Measurements from ENCODE around the gene CYTH2. TPM values are rescaled to one million over a fixed set of nuclear protein-coding genes. Genes with fewer than 3 reads are reported as not detected.
"Not testable (repeated sequence)": the region's sequence is repeated elsewhere in the genome, so short reads cannot be mapped to it uniquely, and the experiment has no call there.

The CYTH2 gene
- total RNA-seq, 2 experiments from 2014 or later, result 31.5 to 33.6 TPM

DNA sequence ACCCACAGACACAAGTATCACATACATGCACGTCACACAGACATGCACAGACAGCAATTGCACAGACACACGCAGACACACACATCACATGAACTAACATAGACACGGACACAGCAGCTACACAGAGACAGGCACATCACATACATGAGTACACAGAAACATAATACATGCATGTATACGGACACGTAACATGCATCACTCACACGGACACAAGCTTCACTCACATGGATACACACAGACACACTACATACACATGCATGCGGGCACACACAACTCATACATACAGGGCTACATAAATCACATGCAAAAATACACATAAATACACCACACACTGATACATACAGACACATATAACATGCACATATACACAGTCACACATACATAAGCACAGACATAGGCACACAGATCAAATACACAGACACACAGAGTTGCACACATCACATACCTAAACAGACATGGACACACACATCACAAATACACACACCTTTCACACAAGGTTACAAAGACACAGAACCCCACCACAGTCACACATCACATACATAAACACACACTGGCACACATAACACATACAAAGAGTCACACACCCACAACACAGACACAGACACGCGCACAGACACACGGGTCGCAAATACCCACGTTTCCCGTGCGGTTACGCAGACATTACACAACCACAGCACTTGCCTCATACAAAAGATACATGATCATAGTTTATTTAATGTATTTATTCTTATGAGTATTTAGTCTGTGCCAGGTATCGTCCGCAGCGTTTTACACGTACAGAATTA is 43.5 kb downstream of the CYTH2 start:
- DNase-seq, result no peak
- H3K36me3 Mint-ChIP-seq, result no peaks in the 10 kb centered on the region
- no peaks in the 10 kb centered on the region for H3K27me3 Mint-ChIP-seq
- H3K27ac Mint-ChIP-seq, result no peak overlapping the region
- intact Hi-C loops (cut with micrococcal nuclease), result loop anchor here (2.0 to 5.0 kb wide), 2 partner anchors 44 to 180 kb away; partner anchors contain the start of gene CYTH2
- POLR2A ChIA-PET, result interaction anchor here (2.1 kb wide), 1 partner anchor 106 kb away, joined by 5 read pairs; the partner anchor contains the start of genes RPL18 and SPHK2
- no peak overlapping the region for H3K4me3 Mint-ChIP-seq
- no peaks in the 10 kb centered on the region for H3K9me3 Mint-ChIP-seq
- CTCF ChIA-PET, result interaction anchor here (0.6 to 3.0 kb wide), 7 partner anchors 10 to 121 kb away, joined by 3 to 16 read pairs (median 3); no protein-coding TSS in a partner anchor
- peaks cover 14% of the 10 kb centered on the region for H3K4me1 Mint-ChIP-seq (ENCODE audit: low read depth)

- peaks cover 14% of the 10 kb centered on the region for H3K4me1 Mint-ChIP-seq (ENCODE audit: low read depth)
- H3K36me3 Mint-ChIP-seq, result no peaks in the 10 kb centered on the region
- intact Hi-C loops (cut with micrococcal nuclease), result loop anchor here (2.0 to 5.0 kb wide), 2 partner anchors 45 to 181 kb away; partner anchors contain the start of gene CYTH2
- ChIA-PET POLR2A (interaction anchor here (2.1 kb wide), 1 partner anchor 106 kb away, joined by 5 read pairs; the partner anchor contains the start of genes RPL18 and SPHK2), CTCF (interaction anchor here (0.9 to 3.0 kb wide), 5 partner anchors 22 to 95 kb away, joined by 3 to 16 read pairs (median 13); no protein-coding TSS in a partner anchor)
- H3K9me3 Mint-ChIP-seq, result no peaks in the 10 kb centered on the region
- H3K4me3 Mint-ChIP-seq, result no peak overlapping the region
- peak overlapping the region; percentile 58 for H3K27ac Mint-ChIP-seq
- no peaks in the 10 kb centered on the region for H3K27me3 Mint-ChIP-seq
- peak; percentile 85 for DNase-seq
These were observed 44.3 kb downstream of the CYTH2 start for GRCh38 chr19:48513289-48514122.

- POLR2A ChIA-PET, result interaction anchor here (2.1 kb wide), 1 partner anchor 105 kb away, joined by 5 read pairs; the partner anchor contains the start of genes RPL18 and SPHK2
- H3K4me3 Mint-ChIP-seq, result no peak overlapping the region
- no peak overlapping the region for H3K27ac Mint-ChIP-seq
These were observed 44.9 kb downstream of the CYTH2 start for GRCh38 chr19:48514123-48514458.

DNA sequence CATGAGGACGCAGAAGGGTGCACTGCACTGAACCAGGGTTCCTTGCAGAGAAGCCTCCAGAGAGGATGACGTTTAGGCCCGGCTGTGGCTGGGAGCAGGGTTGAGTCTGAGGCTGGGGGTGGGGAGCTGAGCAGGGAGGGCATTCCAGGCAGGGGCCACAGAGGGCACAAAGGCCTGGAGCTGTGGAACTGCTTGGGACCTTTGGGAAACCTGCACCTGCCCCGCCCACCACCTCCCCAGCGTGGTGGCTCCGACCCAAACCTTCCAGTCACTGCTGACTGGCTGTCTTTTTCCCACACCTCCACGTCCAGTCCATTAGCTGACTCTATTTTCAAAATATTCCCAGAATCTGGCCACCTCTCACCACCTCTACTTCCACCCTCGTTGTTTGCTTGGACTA is 47.4 kb downstream of the CYTH2 start:
- intact Hi-C loops (cut with micrococcal nuclease), result no loop called here
- no peaks in the 10 kb centered on the region for H3K36me3 Mint-ChIP-seq
- H3K27ac Mint-ChIP-seq, result no peak overlapping the region
- ChIA-PET CTCF (interaction anchor here (0.7 to 1.8 kb wide), 2 partner anchors 73 to 959 kb away, joined by 3 to 8 read pairs; no protein-coding TSS in a partner anchor), POLR2A (no interaction called here)
- no peak overlapping the region for H3K4me3 Mint-ChIP-seq
- H3K4me1 Mint-ChIP-seq (ENCODE audit: low read depth), result peaks cover 6% of the 10 kb centered on the region
- no peaks in the 10 kb centered on the region for H3K9me3 Mint-ChIP-seq
- no peaks in the 10 kb centered on the region for H3K27me3 Mint-ChIP-seq
- no peak for DNase-seq

More at GRCh38 chr19:48514123-48514458, 44.9 kb downstream of the CYTH2 start:
- Mint-ChIP-seq H3K27me3 (no peaks in the 10 kb centered on the region), H3K4me1 (ENCODE audit: low read depth) (peaks cover 14% of the 10 kb centered on the region), H3K9me3 (no peaks in the 10 kb centered on the region), H3K36me3 (no peaks in the 10 kb centered on the region)
- intact Hi-C loops (cut with micrococcal nuclease), result loop anchor here (5.0 kb wide), 1 partner anchor 182 kb away; no protein-coding TSS in a partner anchor
- CTCF ChIA-PET, result interaction anchor here (0.6 to 3.0 kb wide), 6 partner anchors 23 to 123 kb away, joined by 3 to 16 read pairs (median 8); partner anchors contain the start of gene KDELR1
- DNase-seq, result no peak

DNA sequence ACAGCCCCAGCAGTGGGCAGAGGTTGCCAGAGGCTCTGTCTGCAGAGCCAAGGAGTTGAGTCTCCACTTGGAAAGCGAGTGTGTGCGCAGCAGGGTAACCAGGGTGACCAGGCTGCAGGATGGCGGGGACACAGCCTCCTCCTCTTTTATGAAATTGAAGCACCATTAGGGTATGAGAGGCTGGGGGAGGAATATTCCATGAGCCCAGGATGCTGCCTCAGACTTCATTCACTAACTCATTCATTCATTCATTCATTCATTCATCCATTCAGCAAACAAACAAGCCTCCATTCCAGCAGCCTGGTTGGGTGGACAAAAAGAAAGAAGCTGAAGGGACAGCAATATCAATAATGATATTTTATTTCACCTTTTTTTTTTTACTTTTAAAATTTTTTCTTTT is 49.0 kb downstream of the CYTH2 start:
- Mint-ChIP-seq H3K4me1 (ENCODE audit: low read depth) (peaks cover 6% of the 10 kb centered on the region), H3K4me3 (no peak overlapping the region), H3K9me3 (no peaks in the 10 kb centered on the region), H3K27ac (no peak overlapping the region), H3K27me3 (no peaks in the 10 kb centered on the region), H3K36me3 (no peaks in the 10 kb centered on the region)
- intact Hi-C loops (cut with micrococcal nuclease), result no loop called here
- DNase-seq, result no peak
- POLR2A ChIA-PET, result no interaction called here
- CTCF ChIA-PET, result no interaction called here

- H3K9me3 Mint-ChIP-seq; H3K4me1 Mint-ChIP-seq (ENCODE audit: low read depth); intact Hi-C loops (cut with micrococcal nuclease); H3K27ac Mint-ChIP-seq; H3K27me3 Mint-ChIP-seq; H3K4me3 Mint-ChIP-seq; H3K36me3 Mint-ChIP-seq; DNase-seq: not testable (repeated sequence)
- POLR2A ChIA-PET, result interaction anchor here (0.7 kb wide), 1 partner anchor 10 kb away, joined by 4 read pairs; no protein-coding TSS in a partner anchor
- CTCF ChIA-PET, result interaction anchor here (1.0 to 1.6 kb wide), 3 partner anchors 13 to 69 kb away, joined by 3 to 4 read pairs (median 3); no protein-coding TSS in a partner anchor
These were observed 50.3 kb downstream of the CYTH2 start for GRCh38 chr19:48519426-48519825.

DNA sequence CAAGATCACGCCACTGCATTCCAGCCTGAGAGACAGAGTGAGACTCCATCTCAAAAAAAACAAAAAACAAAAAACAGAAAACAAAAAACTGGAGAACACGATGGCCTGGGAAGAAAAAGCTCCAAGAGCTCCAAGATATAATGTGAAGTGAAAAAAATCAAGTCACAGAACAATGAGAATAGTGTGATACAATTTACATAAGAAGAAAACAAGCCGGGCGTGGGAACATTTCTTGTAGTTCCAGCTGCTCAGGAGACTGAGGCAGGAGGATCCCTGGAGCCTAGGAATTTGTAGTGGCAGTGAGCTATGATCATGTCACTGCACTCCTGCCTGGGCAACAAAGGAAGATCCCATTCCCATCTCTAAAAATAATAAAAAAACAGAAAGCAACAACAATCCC is 51.0 kb downstream of the CYTH2 start:
- Mint-ChIP-seq H3K27ac (no peak overlapping the region), H3K9me3 (peaks cover 11% of the 10 kb centered on the region), H3K27me3 (peaks cover 3% of the 10 kb centered on the region), H3K4me3 (no peak overlapping the region), H3K36me3 (peaks cover 4% of the 10 kb centered on the region), H3K4me1 (ENCODE audit: low read depth) (no peaks in the 10 kb centered on the region)
- ChIA-PET POLR2A (no interaction called here), CTCF (interaction anchor here (1.0 to 1.6 kb wide), 3 partner anchors 14 to 69 kb away, joined by 3 to 4 read pairs (median 3); no protein-coding TSS in a partner anchor)
- intact Hi-C loops (cut with micrococcal nuclease), result no loop called here
- DNase-seq, result no peak

DNA sequence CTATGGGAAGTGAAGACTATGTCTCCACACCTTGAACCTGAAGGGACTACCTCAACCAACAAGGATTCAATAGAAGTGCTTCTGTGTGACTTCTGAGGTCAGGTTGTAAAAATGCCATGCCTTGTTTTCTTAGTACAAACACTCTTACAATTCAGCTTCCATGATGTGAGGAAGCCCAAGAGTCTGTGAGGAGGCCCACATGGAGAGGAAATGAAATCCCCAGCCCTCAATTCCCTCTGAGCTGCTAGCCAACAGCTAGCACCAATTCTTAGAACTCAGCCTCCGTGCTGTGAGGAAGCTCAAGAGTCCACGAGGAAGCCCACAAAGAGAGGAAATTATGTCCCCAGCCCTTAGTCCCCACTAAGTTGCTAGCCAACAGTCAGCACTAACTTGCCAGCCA is 55.1 kb downstream of the CYTH2 start:
- no peak for DNase-seq
- H3K36me3 Mint-ChIP-seq, result peaks cover 8% of the 10 kb centered on the region
- POLR2A ChIA-PET, result no interaction called here
- H3K27me3 Mint-ChIP-seq, result peaks cover 5% of the 10 kb centered on the region
- H3K4me3 Mint-ChIP-seq, result no peak overlapping the region
- no peak overlapping the region for H3K27ac Mint-ChIP-seq
- peaks cover 38% of the 10 kb centered on the region for H3K9me3 Mint-ChIP-seq
- no peaks in the 10 kb centered on the region for H3K4me1 Mint-ChIP-seq (ENCODE audit: low read depth)
- CTCF ChIA-PET, result interaction anchor here (1.0 kb wide), 1 partner anchor 18 kb away, joined by 3 read pairs; no protein-coding TSS in a partner anchor
- intact Hi-C loops (cut with micrococcal nuclease), result no loop called here

DNA sequence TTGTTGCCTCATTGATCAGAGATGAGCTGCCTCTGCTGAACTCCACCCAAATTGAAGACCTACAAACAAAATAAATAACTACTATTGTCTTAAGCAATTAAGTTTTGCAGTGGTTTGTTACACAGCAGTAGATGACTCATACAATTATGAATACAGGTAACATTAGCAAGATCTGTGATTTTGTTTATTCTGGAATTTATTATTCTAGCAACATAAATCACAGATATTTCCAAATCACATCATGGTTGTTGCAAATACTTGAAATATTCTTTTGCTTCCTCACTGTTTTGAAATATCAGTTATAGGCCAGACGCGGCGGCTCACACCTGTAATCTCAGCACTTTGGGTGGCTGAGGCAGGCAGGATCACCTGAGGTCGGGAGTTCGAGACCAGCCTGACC is 55.6 kb downstream of the CYTH2 start:
- Mint-ChIP-seq H3K27me3 (peaks cover 5% of the 10 kb centered on the region), H3K27ac (no peak overlapping the region), H3K36me3 (peaks cover 8% of the 10 kb centered on the region), H3K4me3 (no peak overlapping the region), H3K9me3 (peaks cover 40% of the 10 kb centered on the region), H3K4me1 (ENCODE audit: low read depth) (no peaks in the 10 kb centered on the region)
- DNase-seq, result no peak
- POLR2A ChIA-PET, result no interaction called here
- intact Hi-C loops (cut with micrococcal nuclease), result no loop called here
- CTCF ChIA-PET, result interaction anchor here (1.0 kb wide), 1 partner anchor 19 kb away, joined by 3 read pairs; no protein-coding TSS in a partner anchor

GRCh38 chr19:48529156-48529555 is 60.0 kb downstream of the CYTH2 start:
- intact Hi-C loops (cut with micrococcal nuclease), result no loop called here
- peaks cover 6% of the 10 kb centered on the region for H3K27me3 Mint-ChIP-seq
- ChIA-PET CTCF (interaction anchor here (0.6 to 2.4 kb wide), 2 partner anchors 55 to 735 kb away, joined by 4 to 9 read pairs; no protein-coding TSS in a partner anchor), POLR2A (no interaction called here)
- DNase-seq, result no peak
- H3K4me3 Mint-ChIP-seq, result no peak overlapping the region
- H3K9me3 Mint-ChIP-seq, result peaks cover 37% of the 10 kb centered on the region
- H3K4me1 Mint-ChIP-seq (ENCODE audit: low read depth), result no peaks in the 10 kb centered on the region
- peaks cover 8% of the 10 kb centered on the region for H3K36me3 Mint-ChIP-seq
- H3K27ac Mint-ChIP-seq, result no peak overlapping the region

DNA sequence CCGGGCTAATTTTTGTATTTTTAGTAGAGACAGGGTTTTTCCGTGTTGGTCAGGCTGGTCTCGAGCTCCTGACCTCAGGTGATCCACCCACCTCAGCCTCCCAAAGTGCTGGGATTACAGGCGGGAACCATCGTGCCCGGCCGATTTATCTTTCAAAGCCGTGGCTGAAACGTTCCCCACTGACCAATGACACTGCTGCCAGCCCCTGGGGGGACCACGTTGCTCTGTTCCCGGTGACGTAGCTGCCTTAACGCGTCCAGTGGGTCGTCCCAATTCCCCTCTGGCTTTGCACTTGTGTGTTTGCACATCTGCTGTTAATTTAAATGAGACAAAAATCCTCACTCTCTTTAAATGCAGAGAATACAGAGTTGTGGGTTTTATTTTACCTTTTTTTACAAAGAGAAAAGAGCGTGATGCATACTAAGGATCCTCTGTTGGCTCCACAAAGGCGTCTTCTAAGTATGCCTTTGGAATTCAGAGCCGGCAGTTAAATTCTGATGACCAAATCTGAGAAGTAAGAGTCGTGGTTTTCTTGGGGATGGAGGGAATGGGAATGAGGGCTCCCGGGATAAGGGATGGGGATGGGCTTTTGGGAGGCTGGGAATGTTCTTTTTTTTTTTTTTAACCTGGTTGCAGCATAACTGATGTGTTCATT is 61.0 kb downstream of the CYTH2 start:
- no peaks in the 10 kb centered on the region for H3K4me1 Mint-ChIP-seq (ENCODE audit: low read depth)
- H3K36me3 Mint-ChIP-seq, result peaks cover 4% of the 10 kb centered on the region
- no peak for DNase-seq
- ChIA-PET POLR2A (no interaction called here), CTCF (no interaction called here)
- no peak overlapping the region for H3K27ac Mint-ChIP-seq
- intact Hi-C loops (cut with micrococcal nuclease), result no loop called here
- peaks cover 5% of the 10 kb centered on the region for H3K27me3 Mint-ChIP-seq
- H3K4me3 Mint-ChIP-seq, result no peak overlapping the region
- H3K9me3 Mint-ChIP-seq, result peaks cover 29% of the 10 kb centered on the region

Measured in activated CD4-positive, alpha-beta memory T cell treated with anti-CD3 and anti-CD28 coated beads for 36 hours (primary cell).